ENCODE data around the gene DCLRE1C.

The DCLRE1C gene

DNA sequence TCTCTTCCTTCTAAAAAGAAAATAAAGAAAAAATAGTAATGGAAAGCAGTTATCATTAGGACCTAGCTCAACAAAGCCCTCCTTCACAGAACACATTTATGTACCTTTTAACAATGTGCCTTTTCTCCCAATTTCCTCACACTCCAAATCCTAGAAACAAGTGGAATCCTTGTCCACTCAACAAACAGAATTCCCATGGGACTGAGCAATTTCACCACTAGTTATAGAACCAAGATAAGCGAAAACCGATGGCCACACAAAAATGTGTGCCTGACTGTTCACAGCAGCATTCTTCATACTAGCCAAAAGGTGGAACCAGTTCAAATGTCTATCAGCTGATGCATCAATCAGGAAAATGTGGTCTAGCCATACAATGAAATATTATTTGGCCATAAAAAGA lies 17.3 kb downstream of the DCLRE1C start:
- H3K4me3 ChIP-seq (replicated peaks; ENCODE audit: low read depth, low read length), result no peak overlapping the region
- TF ChIP-seq, protein P1, sequence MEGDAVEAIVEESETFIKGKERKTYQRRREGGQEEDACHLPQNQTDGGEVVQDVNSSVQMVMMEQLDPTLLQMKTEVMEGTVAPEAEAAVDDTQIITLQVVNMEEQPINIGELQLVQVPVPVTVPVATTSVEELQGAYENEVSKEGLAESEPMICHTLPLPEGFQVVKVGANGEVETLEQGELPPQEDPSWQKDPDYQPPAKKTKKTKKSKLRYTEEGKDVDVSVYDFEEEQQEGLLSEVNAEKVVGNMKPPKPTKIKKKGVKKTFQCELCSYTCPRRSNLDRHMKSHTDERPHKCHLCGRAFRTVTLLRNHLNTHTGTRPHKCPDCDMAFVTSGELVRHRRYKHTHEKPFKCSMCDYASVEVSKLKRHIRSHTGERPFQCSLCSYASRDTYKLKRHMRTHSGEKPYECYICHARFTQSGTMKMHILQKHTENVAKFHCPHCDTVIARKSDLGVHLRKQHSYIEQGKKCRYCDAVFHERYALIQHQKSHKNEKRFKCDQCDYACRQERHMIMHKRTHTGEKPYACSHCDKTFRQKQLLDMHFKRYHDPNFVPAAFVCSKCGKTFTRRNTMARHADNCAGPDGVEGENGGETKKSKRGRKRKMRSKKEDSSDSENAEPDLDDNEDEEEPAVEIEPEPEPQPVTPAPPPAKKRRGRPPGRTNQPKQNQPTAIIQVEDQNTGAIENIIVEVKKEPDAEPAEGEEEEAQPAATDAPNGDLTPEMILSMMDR (IDR thresholded peaks at IDR 0.05; ENCODE audit: low read depth, low read length, missing control alignments), result no peak
- DNase-seq (ENCODE audit: extremely low read depth, low read depth), result no peak

DNA sequence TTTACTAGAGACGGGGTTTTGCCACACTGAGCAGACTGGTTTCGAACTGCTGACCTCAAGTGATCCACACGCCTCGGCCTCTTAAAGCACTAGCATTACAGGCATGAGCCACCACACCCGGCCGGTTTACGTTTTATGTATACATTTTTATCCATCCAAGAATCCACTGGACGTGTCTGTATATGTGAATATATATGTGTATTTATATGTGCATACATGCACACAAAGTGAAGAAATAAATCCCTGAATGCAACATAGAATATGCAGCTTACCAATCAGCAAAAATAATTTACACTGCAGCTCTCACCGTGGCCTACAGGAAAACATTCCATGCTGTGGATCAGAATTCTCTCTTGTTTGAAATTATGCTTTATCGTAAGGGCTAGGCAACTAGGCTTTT lies 23.3 kb downstream of the DCLRE1C start:
- TF ChIP-seq, protein P1 (IDR thresholded peaks at IDR 0.05; ENCODE audit: low read depth, low read length, missing control alignments), result no peak
- DNase-seq (ENCODE audit: extremely low read depth, low read depth), result no peak
- H3K4me3 ChIP-seq (replicated peaks; ENCODE audit: low read depth, low read length), result no peak overlapping the region

DNA sequence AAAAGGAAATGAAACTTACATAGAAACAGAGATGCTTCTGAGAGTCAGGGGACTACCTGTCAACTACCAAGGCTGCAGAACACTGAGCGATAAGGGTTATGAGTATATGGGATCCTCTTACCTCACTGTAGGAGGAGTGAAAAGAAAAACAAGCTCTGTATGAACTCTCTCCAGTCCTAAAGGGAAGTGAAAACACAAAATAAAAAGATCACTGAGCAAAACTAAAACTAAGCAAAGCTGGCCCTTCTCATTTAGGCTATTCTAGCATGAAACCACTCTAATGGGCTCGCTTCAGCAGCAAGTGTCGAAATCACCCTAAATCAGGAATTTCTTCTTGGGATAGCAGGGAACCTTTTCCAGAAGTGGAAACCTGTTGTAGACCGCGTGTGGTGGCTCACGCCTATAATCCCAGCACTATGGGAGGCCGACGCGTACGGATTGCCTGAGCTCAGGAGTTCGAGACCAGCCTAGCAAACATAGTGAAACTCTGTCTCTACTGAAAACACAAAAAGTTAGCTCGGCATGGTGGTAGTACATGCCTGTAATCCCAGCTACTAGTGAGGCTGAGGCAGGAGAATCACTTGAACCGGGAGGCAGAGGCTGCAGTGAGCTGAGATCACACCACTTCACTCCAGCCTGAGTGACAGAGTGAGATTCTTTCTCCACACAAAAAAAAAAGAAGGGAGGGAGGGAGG lies 27.0 kb downstream of the DCLRE1C start:
- no peak for DNase-seq (ENCODE audit: extremely low read depth, low read depth)
- TF ChIP-seq, protein P1 (IDR thresholded peaks at IDR 0.05; ENCODE audit: low read depth, low read length, missing control alignments), result no peak
- no peak overlapping the region for H3K4me3 ChIP-seq (replicated peaks; ENCODE audit: low read depth, low read length)

DNA sequence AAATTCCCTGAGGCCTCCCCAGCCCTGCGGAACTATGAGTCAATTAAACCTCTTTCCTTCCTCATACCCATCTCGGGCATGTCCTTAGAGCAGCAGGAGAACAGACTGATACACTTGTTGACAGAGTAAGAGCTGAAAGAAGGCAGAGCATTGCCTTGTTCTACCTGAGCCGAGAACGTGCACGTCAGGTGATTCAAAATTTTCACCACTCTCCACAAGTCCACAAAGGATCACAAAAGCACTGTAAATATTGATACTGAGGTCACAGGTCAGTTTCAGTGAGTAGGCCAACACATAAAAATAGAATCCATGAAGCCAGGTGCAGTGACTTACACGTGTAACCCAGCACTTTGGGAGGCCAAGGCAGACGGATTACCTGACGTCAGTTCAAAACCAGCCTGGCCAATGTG lies 27.8 kb downstream of the DCLRE1C start:
- TF ChIP-seq, protein P1 (IDR thresholded peaks at IDR 0.05; ENCODE audit: low read depth, low read length, missing control alignments), result no peak
- no peak overlapping the region for H3K4me3 ChIP-seq (replicated peaks; ENCODE audit: low read depth, low read length)
- no peak for DNase-seq (ENCODE audit: extremely low read depth, low read depth)

DNA sequence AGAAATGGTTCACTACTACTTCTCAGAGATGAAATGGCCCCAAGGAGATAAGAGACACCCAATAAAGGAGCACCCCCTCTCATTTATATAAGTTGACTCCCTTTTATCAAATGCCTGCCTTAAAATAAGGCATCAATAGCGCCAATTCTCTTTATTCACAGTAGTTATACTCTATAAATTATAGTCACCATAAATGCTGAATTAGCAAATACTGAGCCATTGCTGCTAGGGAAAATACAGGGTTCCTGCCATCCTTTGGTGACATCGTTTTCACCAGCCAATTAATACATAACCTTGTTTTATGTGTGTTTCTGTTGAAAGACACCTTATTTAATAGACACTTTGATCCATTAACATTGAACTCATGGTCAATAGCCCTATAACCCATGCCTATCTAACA lies 28.6 kb downstream of the DCLRE1C start:
- H3K4me3 ChIP-seq (replicated peaks; ENCODE audit: low read depth, low read length), result no peak overlapping the region
- DNase-seq (ENCODE audit: extremely low read depth, low read depth), result no peak
- TF ChIP-seq, protein P1 (IDR thresholded peaks at IDR 0.05; ENCODE audit: low read depth, low read length, missing control alignments), result no peak

DNA sequence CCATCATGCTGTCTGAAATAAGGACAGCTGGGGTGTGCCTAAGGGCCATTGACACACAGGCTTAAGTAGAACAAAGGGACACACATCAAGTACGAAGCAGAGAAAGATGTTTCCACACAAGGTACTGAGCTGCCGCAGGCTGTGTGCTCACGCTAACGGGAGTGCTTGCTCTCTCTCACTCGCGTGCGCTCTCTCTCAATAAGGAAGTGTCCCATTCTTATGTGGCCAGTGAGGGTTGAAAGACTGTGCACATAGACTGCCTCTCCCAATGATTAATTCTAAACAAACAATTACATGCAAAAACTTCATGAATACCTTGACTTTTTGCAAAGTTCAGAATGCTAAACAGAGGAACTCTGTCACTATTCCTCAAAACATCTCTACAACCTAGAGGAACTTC lies 29.9 kb downstream of the DCLRE1C start:
- no peak for DNase-seq (ENCODE audit: extremely low read depth, low read depth)
- TF ChIP-seq, protein P1 (IDR thresholded peaks at IDR 0.05; ENCODE audit: low read depth, low read length, missing control alignments), result no peak
- H3K4me3 ChIP-seq (replicated peaks; ENCODE audit: low read depth, low read length), result no peak overlapping the region

DNA sequence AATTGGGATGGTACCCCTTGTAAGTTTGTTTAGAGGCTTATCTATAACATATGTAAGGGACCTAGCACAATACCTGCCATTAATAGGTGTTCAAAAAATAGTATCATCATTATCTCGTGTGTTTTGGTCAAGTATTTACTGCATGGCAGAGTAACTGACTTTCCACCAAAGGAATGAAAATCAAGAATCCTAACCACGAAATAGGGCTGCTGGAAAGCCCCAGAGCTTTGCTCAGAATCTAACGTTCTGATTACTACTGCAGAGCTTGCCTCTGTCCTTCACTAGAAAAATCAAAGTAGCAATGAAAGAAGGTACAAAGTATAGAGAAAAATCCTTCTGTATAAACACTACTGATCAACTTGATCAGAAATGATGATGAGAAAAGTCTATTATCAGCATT lies 34.9 kb downstream of the DCLRE1C start:
- TF ChIP-seq, protein P1 (IDR thresholded peaks at IDR 0.05; ENCODE audit: low read depth, low read length, missing control alignments), result no peak
- no peak for DNase-seq (ENCODE audit: extremely low read depth, low read depth)
- no peak overlapping the region for H3K4me3 ChIP-seq (replicated peaks; ENCODE audit: low read depth, low read length)
